GM18868 (cell line): Measurements from ENCODE around the gene MTIF2.
"Not testable (repeated sequence)": the region's sequence is repeated elsewhere in the genome, so short reads cannot be mapped to it uniquely, and the experiment has no call there.

Experiments used
- ATAC-seq: cut with Tn5 transposase; IDR thresholded peaks from one replicate; pipeline ENCODE4 v1.9.1; 2021; ENCODE audit warnings: mild to moderate bottlenecking, moderate library complexity; ENCODE audit not compliant: unreplicated experiment

Gene MTIF2

GRCh38 chr2:55245411-55245810, 23.6 kb downstream of the MTIF2 start:
- ATAC-seq, result no peak

- ATAC-seq, result no peak
These were observed 26.4 kb downstream of the MTIF2 start for GRCh38 chr2:55242617-55243016.

- not testable (repeated sequence) for ATAC-seq
These were observed 27.4 kb downstream of the MTIF2 start for GRCh38 chr2:55241582-55241981.

- no peak for ATAC-seq
These were observed 29.3 kb downstream of the MTIF2 start for GRCh38 chr2:55239656-55240222.

- ATAC-seq, result no peak
These were observed 32.0 kb downstream of the MTIF2 start for GRCh38 chr2:55236992-55237543.

- ATAC-seq, result no peak
These were observed 33.1 kb downstream of the MTIF2 start for GRCh38 chr2:55235724-55236538.

- no peak for ATAC-seq
These were observed 35.4 kb downstream of the MTIF2 start for GRCh38 chr2:55233658-55233940.

GRCh38 chr2:55232863-55233657, 36.0 kb downstream of the MTIF2 start:
- ATAC-seq, result no peak

GRCh38 chr2:55232084-55232862, 36.8 kb downstream of the MTIF2 start, which contains the start of the genes CLHC1 and RPS27A:
Gene CLHC1 (minus strand): TSS chr2:55232293. CDS start chr2:55222411, 9,882 bp downstream.
Gene RPS27A (plus strand): TSS chr2:55232688. CDS start chr2:55232825, 137 bp downstream.
- peak; percentile 90 for ATAC-seq

- ATAC-seq, result no peak
These were observed 37.4 kb downstream of the MTIF2 start for GRCh38 chr2:55231546-55232083.

- ATAC-seq, result no peak
These were observed 38.5 kb downstream of the MTIF2 start for GRCh38 chr2:55230551-55230950.

- no peak for ATAC-seq
These were observed 39.8 kb downstream of the MTIF2 start for GRCh38 chr2:55229221-55229620.

GRCh38 chr2:55228226-55228563, 40.8 kb downstream of the MTIF2 start:
- no peak for ATAC-seq

- not testable (repeated sequence) for ATAC-seq
These were observed 41.4 kb downstream of the MTIF2 start for GRCh38 chr2:55227437-55228225.

GRCh38 chr2:55225481-55226020, 43.5 kb downstream of the MTIF2 start:
- ATAC-seq, result no peak

- no peak for ATAC-seq
These were observed 44.2 kb downstream of the MTIF2 start for GRCh38 chr2:55224761-55225261.

- no peak for ATAC-seq
These were observed 44.9 kb downstream of the MTIF2 start for GRCh38 chr2:55223958-55224760.

GRCh38 chr2:55213822-55214221, 55.2 kb downstream of the MTIF2 start:
- ATAC-seq, result no peak
